Keratinocyte (primary cell): ENCODE measurements around the gene IL1RL2. TPM values are rescaled to one million over a fixed set of nuclear protein-coding genes. Genes with fewer than 3 reads are reported as not detected.
A peak's percentile ranks its signal among the peaks of the same experiment; 100 is the strongest.

Source experiments
- DNase-seq: peaks from one replicate; pipeline ENCODE4 v3.0.0-alpha.2; 2011; ENCODE audit warnings: low read depth, missing footprints, low spot score
- FAIRE-seq: peaks from 2 replicates; lab custom pipeline; 2011; peaks lifted over from hg19 to GRCh38; lab: Jason Lieb, UNC
- H2AFZ ChIP-seq: 2 replicates; pipeline ENCODE4 v1.6.0; 2012; ENCODE audit warnings: low read length, control low read depth, inconsistent platforms; ENCODE audit not compliant: control insufficient read depth
- H3K27ac ChIP-seq: 2 replicates; pipeline ENCODE4 v1.5.1; 2011; ENCODE audit warnings: low read length; ENCODE audit not compliant: control insufficient read depth, insufficient read depth
- H3K27me3 ChIP-seq: 3 replicates; pipeline ENCODE4 v1.6.0; 2011; ENCODE audit warnings: low read length; ENCODE audit not compliant: control insufficient read depth, insufficient read depth; ENCODE audit errors: extremely low read depth
- H3K36me3 ChIP-seq, 2 experiments: 2 replicates in 1 of 2; 3 replicates in 1 of 2; pipeline ENCODE4 v1.5.1; 2011; ENCODE audit warnings: low read length in 2 of 2, mild to moderate bottlenecking in 1 of 2; ENCODE audit not compliant: control insufficient read depth in 2 of 2, insufficient read depth in 2 of 2; ENCODE audit errors: extremely low read depth in 1 of 2
- H3K4me1 ChIP-seq: 3 replicates; pipeline ENCODE4 v1.5.1; 2011; ENCODE audit warnings: low read length; ENCODE audit not compliant: control insufficient read depth, insufficient read depth; ENCODE audit errors: extremely low read depth
- H3K4me2 ChIP-seq: 3 replicates; pipeline ENCODE4 v1.6.0; 2011; ENCODE audit warnings: low read depth, low read length; ENCODE audit not compliant: control insufficient read depth, insufficient read depth; ENCODE audit errors: extremely low read depth
- H3K4me3 ChIP-seq, 3 experiments: fragments of 200-600 bp in 1 of 3; sonication (generic) in 1 of 3; 2 replicates in 2 of 3; 3 replicates in 1 of 3; pipeline ENCODE4 v1.5.1; 2011 to 2016; ENCODE audit warnings: low read length in 3 of 3, mild to moderate bottlenecking in 3 of 3, control low read depth in 2 of 3, inconsistent platforms in 1 of 3, low read depth in 1 of 3, mixed read lengths in 1 of 3, mixed run types in 1 of 3, moderate library complexity in 1 of 3; ENCODE audit not compliant: control insufficient read depth in 2 of 3, insufficient read depth in 2 of 3; ENCODE audit errors: extremely low read depth in 1 of 3
- H3K79me2 ChIP-seq: 2 replicates; pipeline ENCODE4 v1.6.0; 2012; ENCODE audit warnings: low read length; ENCODE audit not compliant: control insufficient read depth, insufficient read depth
- H3K9ac ChIP-seq: 3 replicates; pipeline ENCODE4 v1.6.0; 2011; ENCODE audit warnings: low read length; ENCODE audit not compliant: control insufficient read depth, insufficient read depth; ENCODE audit errors: extremely low read depth
- H3K9me1 ChIP-seq: 3 replicates; pipeline ENCODE4 v1.6.0; 2011; ENCODE audit warnings: low read length; ENCODE audit not compliant: control insufficient read depth, insufficient read depth; ENCODE audit errors: extremely low read depth
- H3K9me3 ChIP-seq: 2 replicates; pipeline ENCODE4 v1.5.1; 2012; ENCODE audit warnings: low read depth, low read length; ENCODE audit not compliant: control insufficient read depth
- H4K20me1 ChIP-seq: 3 replicates; pipeline ENCODE4 v1.6.0; 2011; ENCODE audit warnings: low read length; ENCODE audit not compliant: control insufficient read depth, insufficient read depth; ENCODE audit errors: extremely low read depth
- EZH2 ChIP-seq: IDR thresholded peaks from one replicate; pipeline ENCODE4 v1.6.1; 2012; ENCODE audit warnings: inconsistent platforms, mild to moderate bottlenecking, low read length, moderate library complexity
- dilution Hi-C: fragments of 300-500 bp; cut with MboI; formaldehyde crosslinking; loops from one replicate; pipeline ENCODE4 v1.7.0; 2020; ENCODE audit warnings: low sequenced_read_pairs; ENCODE audit not compliant: extremely low pct_ligation_motif_present
- polyA plus RNA-seq, 5 experiments: library from polyadenylated mRNA; depleted of rRNA in 3 of 5; stranded (reverse) in 3 of 5; stranded (forward) in 1 of 5; unstranded in 1 of 5; fragments of >200 nt; gene quantifications; 1 replicate in 1 of 5; 2 replicates in 3 of 5; 3 replicates in 1 of 5; pipeline versions ENCODE4 v1.2.1 to v1.2.3, GENCODE V29; 2011 to 2012; ENCODE audit warnings: missing spikeins in 2 of 5, low read depth in 1 of 5, low replicate concordance in 1 of 5
- TF ChIP-seq, protein P1 (sequence below), 3 experiments: IDR thresholded peaks in 1 of 3; conservative IDR thresholded peaks in 1 of 3; optimal IDR thresholded peaks in 1 of 3; 2 replicates in 2 of 3; 3 replicates in 1 of 3; pipeline versions ENCODE3 to v1.5.1; 2011; ENCODE audit warnings: low read length in 3 of 3, mild to moderate bottlenecking in 3 of 3, moderate library complexity in 2 of 3, control low read depth in 1 of 3, inconsistent platforms in 1 of 3; ENCODE audit not compliant: insufficient read depth in 2 of 3; ENCODE audit errors: extremely low read depth in 1 of 3

The IL1RL2 gene
- polyA plus RNA-seq, 1 donor (not counting 4 experiments of a cell fraction or from before 2014, with no cell fraction given) = 1.5 TPM

DNA sequence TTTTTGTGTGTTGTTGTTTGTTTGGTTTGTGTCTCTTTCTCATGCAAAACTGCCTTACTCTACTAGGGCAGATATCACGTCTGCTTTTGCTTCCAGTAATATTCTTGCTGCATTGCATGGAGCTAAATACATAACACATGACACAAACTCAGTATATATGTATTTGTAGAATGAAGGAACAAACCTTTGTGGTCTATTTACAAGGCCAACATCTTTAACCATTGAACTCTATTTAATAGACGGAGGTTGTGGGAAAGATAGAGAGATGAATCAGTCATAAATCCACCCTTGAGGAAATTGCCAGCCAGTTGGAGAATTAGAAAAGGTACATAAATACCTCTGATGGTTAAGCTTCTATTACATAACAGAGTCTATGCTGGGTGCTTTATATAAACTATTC lies 98.5 kb downstream of the IL1RL2 start:
- Histone ChIP-seq H3K27ac (no peak overlapping the region), H3K9me3 (no peaks in the 10 kb centered on the region), H3K9me1 (no peaks in the 10 kb centered on the region), H3K4me1 (peaks cover 4% of the 10 kb centered on the region), H3K36me3 (no peaks in the 10 kb centered on the region), H3K4me3 (no peak overlapping the region), H3K9ac (no peak overlapping the region), H3K4me2 (no peak overlapping the region), H3K27me3 (no peaks in the 10 kb centered on the region), H2AFZ (no peak overlapping the region), H4K20me1 (no peaks in the 10 kb centered on the region), H3K79me2 (no peaks in the 10 kb centered on the region)
- FAIRE-seq (no peak), DNase-seq (no peak)
- dilution Hi-C loops = no loop called here
- no peak for TF ChIP-seq EZH2
- TF ChIP-seq, protein P1, sequence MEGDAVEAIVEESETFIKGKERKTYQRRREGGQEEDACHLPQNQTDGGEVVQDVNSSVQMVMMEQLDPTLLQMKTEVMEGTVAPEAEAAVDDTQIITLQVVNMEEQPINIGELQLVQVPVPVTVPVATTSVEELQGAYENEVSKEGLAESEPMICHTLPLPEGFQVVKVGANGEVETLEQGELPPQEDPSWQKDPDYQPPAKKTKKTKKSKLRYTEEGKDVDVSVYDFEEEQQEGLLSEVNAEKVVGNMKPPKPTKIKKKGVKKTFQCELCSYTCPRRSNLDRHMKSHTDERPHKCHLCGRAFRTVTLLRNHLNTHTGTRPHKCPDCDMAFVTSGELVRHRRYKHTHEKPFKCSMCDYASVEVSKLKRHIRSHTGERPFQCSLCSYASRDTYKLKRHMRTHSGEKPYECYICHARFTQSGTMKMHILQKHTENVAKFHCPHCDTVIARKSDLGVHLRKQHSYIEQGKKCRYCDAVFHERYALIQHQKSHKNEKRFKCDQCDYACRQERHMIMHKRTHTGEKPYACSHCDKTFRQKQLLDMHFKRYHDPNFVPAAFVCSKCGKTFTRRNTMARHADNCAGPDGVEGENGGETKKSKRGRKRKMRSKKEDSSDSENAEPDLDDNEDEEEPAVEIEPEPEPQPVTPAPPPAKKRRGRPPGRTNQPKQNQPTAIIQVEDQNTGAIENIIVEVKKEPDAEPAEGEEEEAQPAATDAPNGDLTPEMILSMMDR (optimal IDR thresholded peaks at IDR 0.05 in 1 of 3, IDR thresholded peaks at IDR 0.05 in 1 of 3, conservative IDR thresholded peaks at IDR 0.05 in 1 of 3; ENCODE audit: extremely low read depth in 1 of 3, insufficient read depth in 2 of 3, low read length in 3 of 3) = no peak

DNA sequence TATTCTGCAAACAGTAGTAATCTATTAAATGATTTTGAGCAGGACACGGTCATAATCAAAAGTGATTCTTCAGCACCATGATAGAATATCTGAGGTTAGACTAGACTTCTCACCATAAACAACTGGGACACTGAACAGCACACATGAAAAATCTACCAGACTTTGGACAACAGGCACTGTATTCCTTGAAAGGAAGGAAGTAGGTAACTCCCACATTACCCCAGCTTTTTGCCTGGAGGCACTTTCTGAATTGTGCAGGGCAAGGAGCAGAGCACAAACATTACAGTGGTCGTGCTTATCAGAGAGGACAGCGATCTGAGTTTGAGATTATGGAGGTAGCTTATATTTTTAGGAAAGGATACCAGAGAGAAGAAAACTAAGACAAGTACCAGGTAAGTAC lies 99.2 kb downstream of the IL1RL2 start:
- Histone ChIP-seq H3K36me3 (no peaks in the 10 kb centered on the region), H3K9ac (no peak overlapping the region), H3K4me3 (no peak overlapping the region), H3K4me2 (no peak overlapping the region), H4K20me1 (no peaks in the 10 kb centered on the region), H3K4me1 (peaks cover 4% of the 10 kb centered on the region), H2AFZ (no peak overlapping the region), H3K27me3 (no peaks in the 10 kb centered on the region), H3K79me2 (no peaks in the 10 kb centered on the region), H3K27ac (no peak overlapping the region), H3K9me1 (no peaks in the 10 kb centered on the region), H3K9me3 (no peaks in the 10 kb centered on the region)
- FAIRE-seq (peak; percentile 46), DNase-seq (no peak)
- dilution Hi-C loops = no loop called here
- TF ChIP-seq, protein P1 (optimal IDR thresholded peaks at IDR 0.05 in 1 of 3, IDR thresholded peaks at IDR 0.05 in 1 of 3, conservative IDR thresholded peaks at IDR 0.05 in 1 of 3; ENCODE audit: extremely low read depth in 1 of 3, insufficient read depth in 2 of 3, low read length in 3 of 3) = no peak
- TF ChIP-seq EZH2 = no peak
